Effector CD4-positive, alpha-beta T cell (primary cell): ENCODE results near the gene YIPF7.

Experiments
- DNase-seq: peaks from one replicate; pipeline ENCODE4 v3.0.0-alpha.2; 2020
- total RNA-seq: gene quantifications from one replicate; lab custom pipeline; 2026; lab: John Stamatoyannopoulos, UW

Gene YIPF7
- 0.94 reads per million for total RNA-seq

DNA sequence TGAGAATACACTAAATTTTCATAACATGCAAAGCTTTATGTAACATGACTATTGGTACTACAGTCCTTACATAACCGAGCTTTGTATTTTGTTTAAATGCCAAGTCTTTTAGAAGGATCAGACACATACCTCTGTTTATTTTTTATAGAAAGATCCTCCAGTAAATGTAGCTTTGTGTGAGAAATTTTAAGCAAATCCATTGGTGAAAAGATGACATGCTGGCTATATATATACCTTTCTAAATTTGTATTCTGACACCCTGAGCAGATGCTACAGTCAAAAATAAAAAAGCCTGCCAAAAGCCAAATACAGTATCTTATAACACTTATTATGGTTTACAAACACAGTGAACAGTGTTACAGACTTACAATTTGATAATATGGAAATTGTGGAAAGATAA is at the start of gene YIPF7:
YIPF7 (minus strand) TSS at position 201 of the 400 bp plus-strand sequence. CDS start 1,525 bp downstream, outside the sequence.
- no peak for DNase-seq

DNA sequence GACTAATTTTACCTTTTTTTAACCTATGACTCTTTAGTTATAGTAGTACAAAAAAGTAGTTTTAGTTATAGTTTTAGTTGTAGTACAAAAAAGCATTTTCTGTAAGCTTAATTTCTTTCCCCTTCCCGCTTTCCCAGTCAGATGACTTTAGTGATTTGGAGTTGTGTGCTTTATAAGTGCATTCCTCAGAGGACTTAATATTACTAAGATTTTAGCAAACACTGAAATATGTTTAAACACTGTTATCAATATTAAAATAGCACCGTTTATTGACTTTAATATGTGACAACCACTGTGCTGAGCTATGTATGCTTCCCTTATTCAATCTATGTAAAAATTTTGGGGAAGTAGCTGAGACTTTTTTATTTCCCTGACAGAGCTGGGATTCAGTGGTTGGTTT is 49.6 kb upstream of the YIPF7 start:
- no peak for DNase-seq

DNA sequence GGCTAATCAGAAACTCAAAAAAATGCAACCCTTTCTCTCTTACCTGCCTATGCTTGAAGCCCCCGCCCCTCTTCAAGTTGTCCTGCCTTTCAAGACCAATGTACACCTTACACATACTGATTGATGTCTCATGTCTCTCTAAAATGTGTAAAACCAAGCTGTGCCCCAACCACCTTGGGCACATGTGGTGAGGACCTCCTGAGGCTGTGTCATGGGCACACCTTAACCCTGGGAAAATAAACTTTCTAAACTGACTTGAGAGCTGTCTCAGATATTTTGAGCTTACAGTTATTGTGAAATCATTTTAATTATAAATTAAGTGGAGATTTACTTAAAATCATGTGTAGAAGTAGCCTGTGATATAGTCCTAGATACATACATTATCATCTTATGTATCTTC is 49.0 kb upstream of the YIPF7 start:
- no peak for DNase-seq

DNA sequence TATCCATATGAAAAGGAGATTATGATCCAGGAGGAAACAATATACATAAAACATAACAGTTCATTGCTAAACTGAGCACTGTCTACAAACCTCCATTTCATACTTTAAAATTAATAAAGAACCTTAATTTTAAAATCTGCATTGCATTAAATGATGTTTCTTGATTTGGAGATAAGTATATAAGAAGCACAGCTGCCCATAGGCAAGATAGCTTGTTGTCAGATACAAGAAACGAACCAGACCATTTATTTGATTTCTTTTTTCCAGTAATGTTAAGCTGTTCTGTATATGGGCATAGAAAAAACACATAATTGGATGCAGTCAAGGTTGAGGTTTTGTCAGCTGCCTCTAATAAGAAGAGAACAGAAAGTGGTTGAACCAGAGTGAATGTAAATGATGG is 33.2 kb upstream of the YIPF7 start:
- no peak for DNase-seq

DNA sequence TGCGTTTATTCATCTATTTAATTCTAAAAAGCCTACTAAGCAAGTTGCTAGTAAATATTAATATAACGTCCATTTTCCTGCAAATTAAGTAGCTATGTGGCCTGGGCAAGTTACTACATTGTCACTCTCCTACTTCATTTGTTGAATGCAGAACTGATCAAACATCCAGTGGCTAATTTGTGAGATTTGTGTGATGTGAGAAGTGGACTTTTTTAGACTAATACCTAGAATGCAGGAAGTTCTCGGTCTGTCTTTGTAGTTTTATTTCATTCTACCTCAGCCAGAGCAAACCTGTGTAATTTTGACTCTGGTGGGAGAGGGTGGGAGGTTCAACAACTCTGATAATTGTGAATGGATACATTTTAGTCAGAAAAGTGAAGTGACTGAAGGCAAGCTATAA is 27.6 kb upstream of the YIPF7 start:
- DNase-seq = no peak

DNA sequence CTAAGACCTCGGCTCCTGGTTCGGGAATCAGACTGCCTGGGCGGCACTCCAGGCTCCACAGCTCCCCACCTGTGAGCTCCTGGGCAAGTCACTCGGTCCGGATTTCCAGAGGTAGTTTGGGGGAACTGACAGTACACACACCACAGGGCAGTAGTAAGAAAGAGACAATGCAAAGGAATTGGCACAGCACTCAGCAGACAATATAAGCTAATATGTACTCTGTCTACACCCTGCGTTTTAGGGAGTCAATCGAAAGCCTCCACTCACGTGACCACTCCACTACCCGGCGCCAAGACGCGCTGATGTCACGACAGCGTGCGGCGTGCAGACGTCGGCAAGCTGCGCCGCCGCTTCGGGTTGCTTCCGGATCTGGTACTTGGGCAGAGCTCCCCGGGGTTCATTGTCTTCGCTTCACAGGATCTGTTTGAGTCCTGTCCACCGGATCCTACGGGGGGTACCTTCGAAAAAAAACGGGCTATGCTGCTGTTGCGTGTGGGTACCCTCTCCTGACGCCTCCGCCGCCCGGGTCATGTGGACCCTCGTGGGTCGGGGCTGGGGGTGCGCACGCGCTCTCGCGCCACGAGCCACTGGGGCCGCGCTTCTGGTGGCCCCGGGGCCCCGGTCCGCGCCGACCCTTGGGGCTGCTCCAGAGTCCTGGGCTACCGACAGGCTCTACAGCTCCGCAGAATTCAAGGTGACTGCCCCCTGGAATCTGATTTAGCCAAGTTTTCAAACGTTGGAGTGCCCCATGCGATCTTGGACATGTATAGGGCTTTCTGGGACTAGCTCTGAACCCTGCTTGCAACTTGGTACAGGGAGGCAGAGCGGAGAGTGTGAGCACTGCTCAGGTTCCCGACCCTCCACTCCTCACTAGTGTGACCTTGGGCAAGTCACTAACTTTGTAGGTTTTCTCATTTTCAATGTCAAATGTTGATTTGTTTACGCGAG is 26.9 kb upstream of the YIPF7 start, which contains the start of gene GUF1:
GUF1 (plus strand) TSS at position 327 of the 948 bp plus-strand sequence; CDS start at position 530, 203 bp downstream.
- peak; percentile 85 for DNase-seq

DNA sequence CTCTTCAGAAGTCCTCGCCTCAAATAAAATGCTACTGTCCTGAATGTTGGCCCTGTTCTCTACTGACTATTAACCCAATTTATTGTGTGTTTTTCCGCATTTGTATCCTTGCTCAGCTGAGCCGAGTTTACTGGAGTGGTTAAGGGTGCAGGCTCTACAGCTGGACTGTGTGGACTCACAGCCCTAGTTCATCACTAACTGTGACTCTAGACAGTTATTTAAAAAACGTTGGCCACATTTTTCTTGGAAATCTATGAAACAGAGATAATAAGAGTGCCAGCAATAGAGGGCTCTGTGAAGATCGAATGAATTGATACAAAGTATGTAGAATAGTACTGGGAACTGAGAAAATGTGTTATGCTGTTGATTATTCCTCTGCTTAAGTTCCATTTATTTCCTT is 23.9 kb upstream of the YIPF7 start:
- no peak for DNase-seq

DNA sequence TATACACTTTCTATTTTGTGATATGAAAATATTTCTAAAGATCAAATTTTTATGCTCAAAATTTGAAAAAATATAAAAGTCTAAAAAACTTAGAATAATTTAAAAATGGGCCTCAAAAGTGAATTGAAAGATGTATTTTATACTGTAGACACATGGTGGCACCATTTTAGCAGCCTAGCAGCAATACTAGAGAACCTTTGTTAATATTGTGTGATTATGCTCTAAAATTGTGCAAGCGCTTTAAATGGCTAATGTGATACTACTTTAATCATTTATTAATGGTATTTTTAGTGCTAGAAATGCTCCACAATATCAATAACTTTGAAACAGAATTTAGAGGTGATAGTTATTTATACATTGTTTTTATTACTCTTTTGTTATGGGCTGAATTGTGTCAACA is 23.0 kb upstream of the YIPF7 start:
- DNase-seq = no peak

DNA sequence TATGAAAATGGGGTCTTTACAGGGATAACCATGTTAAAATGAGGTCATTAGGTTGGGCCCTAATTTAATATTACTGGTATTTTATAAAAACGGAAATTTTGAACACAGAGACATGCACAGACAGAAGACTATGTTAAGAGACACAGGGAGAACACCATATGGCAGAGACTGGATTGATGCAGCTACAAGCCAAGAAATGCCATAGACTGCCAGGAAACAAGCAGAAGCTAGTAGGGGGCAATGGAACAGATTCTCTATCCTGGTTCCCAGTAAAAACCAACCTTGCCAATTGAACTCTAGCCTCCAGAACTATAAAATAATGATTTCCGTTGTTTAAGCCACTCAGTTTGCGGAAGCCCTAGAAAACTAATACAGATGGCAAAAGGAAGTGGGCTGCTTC is 20.2 kb upstream of the YIPF7 start:
- DNase-seq = no peak

DNA sequence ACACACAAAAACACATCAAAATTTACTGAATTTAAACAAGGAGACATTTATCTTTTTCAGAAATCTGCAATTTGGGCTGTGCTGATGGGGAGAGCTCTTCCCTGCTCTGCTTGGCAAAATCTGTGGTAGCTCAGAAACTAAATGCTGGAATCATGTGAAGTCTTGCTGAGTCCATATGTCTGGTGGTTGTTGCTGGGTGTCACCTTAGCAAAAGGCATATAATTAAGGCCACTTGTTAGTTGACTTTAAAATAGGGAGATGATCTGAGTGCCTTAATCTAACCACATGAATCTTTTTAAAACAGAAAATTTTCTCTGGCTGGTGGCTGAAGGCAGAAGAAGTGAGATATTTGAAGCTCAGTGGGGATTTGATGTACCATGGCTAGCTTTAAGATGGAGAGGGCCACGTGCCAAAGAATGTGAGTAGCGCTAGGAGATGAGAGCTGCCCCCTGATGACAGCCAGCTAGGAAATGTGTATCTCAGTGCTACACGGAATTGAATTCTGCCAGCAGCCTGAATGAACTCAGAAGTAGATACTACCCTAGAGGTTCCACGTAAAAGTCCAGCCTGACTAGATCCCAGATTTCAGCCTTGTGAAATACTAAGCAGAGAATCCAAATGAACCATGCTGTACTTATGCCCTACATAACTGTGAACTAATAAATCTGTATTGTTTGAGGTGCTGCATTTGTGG is 19.2 kb upstream of the YIPF7 start:
- no peak for DNase-seq

DNA sequence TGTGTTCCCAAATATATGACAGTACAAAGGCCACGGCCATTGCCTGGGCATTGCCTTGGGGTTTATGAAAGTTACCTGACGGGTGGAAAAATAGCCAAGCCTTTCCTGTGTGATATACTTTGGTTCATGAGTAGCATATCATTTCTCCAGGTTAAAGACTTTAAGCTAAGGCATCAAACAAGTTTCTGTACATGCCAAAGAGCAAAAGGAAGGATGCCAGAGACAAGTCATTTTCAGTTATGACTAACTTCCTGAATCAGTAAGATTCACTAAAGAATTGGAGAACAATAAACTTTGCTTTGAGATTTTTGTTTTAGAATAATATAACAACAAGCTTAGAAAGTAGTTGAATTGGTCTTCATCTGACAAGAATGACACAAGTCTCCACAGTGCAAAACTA is 17.1 kb upstream of the YIPF7 start:
- no peak for DNase-seq

DNA sequence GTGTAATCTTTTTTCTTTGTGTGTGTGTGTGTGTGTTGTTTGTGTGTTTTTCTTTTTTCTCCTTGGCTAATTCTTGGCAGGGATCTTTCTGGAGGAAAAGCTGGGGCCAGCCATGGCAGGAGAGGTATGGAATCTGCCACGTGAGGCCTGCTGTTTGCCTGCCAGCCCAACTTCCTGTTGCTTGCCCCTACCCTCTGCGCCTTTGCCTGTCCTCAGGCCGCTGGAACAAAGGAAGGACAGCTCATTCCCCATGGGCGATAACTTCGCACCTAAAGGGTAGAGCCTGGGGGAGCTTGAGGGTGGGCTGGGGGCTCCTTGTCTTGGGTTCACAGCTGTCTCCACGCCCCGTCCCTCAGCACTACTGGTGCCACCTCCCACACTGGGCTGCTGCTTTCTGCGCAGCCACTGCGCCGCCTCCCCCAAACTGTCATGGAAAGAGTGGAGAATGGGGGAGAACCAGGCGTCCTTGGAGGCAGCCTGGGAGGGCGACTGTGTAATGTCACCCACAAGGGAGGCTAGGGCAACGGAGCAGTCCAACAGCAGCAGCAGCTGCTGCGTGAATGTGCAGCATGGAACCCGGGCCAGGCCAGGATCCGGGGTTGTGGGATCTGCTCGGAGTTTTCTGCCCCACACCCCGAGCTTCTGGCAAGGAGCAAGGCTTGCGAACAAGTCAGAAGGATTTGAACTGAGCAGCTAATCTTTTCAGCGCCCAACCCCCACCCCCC is 12.3 kb upstream of the YIPF7 start:
- no peak for DNase-seq

DNA sequence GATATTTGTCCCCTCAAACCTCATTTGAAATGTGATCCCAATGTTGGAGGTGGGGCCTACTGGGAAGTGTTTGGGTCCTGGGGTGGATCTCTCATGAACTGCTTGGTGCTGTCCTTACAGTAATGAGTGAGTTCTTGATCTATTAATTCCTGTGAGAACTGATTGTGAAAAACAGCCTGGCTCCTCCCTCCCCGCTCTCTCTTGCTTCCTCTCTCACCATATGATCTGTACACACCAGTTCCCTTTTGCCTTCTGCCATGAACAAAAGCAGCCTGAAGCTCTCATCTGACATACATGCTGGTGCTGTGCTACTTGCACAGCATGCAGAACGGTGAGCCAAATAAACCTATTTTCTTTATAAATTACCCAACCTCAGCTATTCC is 11.2 kb upstream of the YIPF7 start:
- DNase-seq = no peak

DNA sequence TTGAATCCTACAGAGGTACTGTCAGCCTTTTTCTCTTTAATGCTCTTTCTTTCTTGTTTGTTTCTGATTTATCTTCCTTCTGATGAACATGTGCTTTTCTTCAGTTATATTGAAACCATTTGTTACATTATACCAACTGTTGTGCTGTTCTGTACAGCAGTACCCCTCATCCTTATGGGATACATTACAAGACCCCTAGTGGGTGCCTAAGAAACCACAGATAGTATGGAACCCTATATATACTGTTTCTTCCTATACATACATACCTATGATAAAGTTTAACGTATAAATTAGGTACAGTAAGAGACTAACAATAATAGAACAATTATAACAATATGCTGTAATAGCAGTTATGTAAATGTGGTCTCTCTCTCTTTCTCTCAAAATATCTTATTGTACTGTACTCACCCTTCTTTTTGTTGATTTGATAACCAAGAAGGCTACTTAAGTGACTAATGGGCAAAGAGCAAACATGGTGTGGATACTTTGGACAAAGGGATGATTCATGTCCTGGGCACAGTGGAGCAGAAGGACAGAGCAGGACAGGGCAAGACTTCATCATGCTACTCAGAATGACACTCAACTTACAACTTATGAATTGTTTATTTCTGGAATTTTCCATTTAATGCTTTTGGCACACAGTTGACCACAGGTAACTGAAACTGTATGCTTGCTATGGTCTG is 10.7 kb upstream of the YIPF7 start:
- no peak for DNase-seq

DNA sequence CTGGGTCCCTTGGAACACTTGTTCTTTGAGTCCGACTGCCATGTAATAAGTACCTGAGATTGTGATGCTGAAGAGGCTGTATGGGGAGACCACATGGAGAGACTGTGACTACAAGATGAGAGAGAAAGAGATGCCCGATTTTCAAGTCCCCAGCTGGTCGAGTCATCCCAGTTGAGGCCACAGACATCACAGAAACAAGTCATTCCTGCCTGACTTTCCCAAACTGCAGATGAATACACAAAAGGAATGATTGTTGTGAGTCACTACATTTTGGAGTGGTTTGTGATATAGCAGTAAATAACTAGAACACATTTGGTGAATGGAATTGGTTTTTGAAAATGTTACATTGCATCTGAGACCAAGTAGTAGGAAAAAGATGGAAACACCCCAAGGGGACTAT is 9.0 kb upstream of the YIPF7 start:
- DNase-seq = no peak

DNA sequence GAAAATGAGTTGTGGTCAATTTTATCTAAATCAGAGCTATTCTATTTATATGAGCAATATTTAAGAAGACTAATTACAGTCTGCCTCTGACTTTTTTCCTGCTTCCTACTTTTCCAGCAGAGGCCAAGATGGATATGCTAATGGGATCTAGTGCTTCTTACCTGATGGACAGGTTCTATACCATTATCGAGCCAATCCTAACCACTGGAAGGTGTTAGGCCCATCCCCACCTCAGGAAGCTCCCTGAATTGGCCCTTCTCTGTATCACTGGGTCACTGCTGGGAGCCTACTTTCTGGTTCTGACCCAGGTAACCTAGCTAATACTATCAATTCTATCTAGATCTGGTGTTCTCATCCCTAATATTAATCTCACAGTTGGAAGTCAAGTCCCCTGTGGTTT is 577 bp upstream of the YIPF7 start:
- DNase-seq = no peak

DNA sequence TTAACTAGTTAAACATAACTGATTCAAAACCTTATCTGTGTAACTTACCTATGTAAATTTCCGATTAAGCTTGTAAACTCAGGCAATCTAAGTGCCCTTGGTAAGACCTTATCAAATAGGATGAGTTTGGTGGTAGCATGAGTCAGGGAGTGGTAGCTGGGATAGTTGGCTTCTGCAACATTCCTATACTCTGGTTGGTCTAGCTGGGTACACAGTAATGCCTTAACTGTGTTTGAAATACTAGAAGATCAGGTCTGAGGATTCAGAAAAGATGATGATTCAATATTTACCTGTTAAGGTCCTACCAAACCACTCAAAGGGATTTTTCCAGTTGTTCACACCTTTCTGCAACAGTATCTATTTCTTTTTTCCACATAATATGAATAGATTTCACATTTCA is 5.3 kb downstream of the YIPF7 start:
- no peak for DNase-seq

DNA sequence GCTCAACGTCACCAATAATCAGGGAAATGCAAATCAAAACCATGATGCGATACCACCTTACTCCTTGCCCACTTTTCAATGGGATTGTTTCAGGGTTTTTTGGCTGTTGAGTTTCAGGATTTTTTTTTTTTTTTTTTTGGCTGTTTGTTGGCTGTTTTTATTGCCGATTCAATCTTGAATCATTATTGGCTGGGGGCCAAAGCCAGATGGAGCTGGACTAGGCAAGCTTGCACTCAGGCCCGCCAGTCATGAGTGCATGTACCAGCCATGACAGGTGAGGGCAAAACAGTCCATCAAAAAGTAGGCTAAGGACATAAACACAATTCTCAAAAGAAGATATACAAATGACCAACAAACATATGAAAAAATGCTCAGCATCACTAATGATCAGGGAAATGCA is 13.3 kb downstream of the YIPF7 start:
- no peak for DNase-seq

DNA sequence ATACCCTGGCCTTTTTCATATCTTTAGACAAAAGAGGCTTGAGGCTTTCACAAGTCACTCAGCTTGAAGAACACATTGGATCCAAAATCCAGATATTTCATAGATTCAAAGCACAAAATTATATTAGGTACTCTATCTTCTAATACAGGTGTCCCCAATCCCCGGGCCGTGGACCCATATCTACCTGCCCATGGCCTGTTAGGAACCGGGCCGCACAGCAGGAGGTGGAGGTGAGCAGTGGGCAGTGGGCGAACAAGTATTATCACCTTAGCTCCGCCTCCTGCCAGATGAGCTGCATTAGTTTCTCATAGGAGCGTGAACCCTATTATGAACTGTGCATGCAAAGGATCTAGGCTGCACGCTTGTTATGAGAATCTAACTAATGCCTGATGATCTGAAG is 18.7 kb downstream of the YIPF7 start:
- DNase-seq = no peak

DNA sequence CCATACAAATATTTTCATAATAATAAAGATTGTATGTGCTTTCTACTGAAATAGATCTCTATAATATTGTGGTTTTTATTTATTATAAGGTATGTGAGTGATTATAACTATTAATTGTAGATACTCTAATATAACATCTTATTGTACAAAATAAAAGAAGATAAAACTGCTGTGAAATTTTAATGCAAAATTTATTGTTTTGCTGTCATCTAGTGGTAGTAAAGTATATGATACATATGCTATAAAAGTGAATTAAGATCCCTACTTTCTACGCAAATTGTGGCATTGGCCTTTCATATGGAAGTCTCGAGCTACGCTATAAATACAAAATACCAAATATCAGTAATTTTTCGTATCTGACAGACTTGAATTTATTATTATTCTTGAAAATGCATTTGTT is 19.3 kb downstream of the YIPF7 start:
- DNase-seq = no peak

DNA sequence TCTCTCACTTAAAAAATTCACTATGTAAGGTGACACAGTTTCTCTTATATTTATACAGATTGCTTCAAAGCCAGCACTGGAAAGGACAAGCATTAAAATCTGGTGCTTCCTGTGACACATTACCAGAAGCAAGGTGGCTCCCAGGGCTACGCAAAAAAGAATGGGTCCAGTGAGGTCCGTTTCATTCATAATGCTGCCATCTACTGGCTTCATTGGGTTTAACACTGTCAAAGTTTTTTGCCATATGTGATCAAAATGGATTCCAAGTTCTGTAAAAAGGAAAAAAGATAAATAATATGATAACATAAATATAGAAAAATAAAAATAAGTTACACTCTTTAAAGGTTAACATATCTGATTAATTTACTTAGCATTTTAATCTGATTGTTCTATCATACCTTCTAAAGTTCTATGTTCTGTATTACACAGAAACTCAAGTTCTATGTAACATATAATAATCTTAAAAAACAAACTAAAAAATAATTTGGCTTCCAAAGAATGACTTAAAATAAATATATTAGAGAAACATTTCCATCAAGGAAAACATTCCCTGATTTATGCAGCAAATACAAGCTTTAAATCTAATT is 22.1 kb downstream of the YIPF7 start:
- no peak for DNase-seq

DNA sequence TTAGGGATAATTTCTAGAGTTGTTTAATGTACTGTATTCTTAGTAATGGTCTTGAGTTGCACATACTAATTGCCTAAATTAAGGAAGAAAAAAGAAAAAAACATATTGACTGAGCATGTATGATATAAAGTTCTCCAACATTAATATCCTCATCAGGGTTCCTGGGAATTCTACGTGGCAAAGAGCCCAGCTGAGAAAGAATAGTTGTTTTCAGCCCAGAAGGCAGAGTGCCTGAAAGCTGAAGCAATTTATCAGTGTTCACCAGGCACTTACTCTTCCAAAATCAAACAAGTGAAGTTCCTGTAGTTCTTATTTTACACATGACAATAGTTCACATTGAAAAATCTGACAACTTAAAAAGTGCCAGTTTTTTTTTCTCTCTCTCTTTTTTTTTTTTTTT is 27.7 kb downstream of the YIPF7 start:
- DNase-seq = no peak
